MCF 10A (cell line): Measurements from ENCODE around the gene OAF. TPM values are rescaled to one million over a fixed set of nuclear protein-coding genes. Genes with fewer than 3 reads are reported as not detected.
"Not testable (repeated sequence)": the region's sequence is repeated elsewhere in the genome, so short reads cannot be mapped to it uniquely, and the experiment has no call there.

ENCODE experiments used
- BruUV-seq: library from RNA; stranded (reverse); fragments of 400-500 nt; replicated peaks from 2 replicates; lab custom pipeline; 2021; lab: Mats Ljungman, UMichigan
- CTCF ChIA-PET: fragments of 300-600 bp; sonication (Branson Sonifier 250); formaldehyde crosslinking; extraction: SDS; loops from one replicate; lab custom pipeline; 2021; ENCODE audit warnings: antibody characterized with exemption, inconsistent platforms; lab: Yijun Ruan, JAX
- POLR2A ChIA-PET: fragments of 300-600, 350-650 bp; sonication (Branson Sonifier 250); formaldehyde crosslinking; extraction: SDS; loops from one replicate; lab custom pipeline; 2020; ENCODE audit warnings: antibody characterized with exemption, inconsistent platforms; lab: Yijun Ruan, JAX
- DNase-seq: peaks from one replicate; pipeline ENCODE4 v3.0.0-alpha.2; 2018; ENCODE audit not compliant: unreplicated experiment
- H3K27ac Mint-ChIP-seq: one replicate; pipeline ENCODE4 v1.8.0; 2022; ENCODE audit warnings: mild to moderate bottlenecking, low read depth, mixed read lengths; ENCODE audit not compliant: unreplicated experiment
- H3K27me3 Mint-ChIP-seq: one replicate; pipeline ENCODE4 v1.8.0; 2022; ENCODE audit warnings: mixed read lengths; ENCODE audit not compliant: insufficient read depth, unreplicated experiment
- H3K36me3 Mint-ChIP-seq: one replicate; pipeline ENCODE4 v1.8.0; 2022; ENCODE audit warnings: mild to moderate bottlenecking, moderate library complexity, mixed read lengths; ENCODE audit not compliant: insufficient read depth, unreplicated experiment
- H3K4me1 Mint-ChIP-seq: one replicate; pipeline ENCODE4 v1.8.0; 2022; ENCODE audit warnings: mixed read lengths; ENCODE audit not compliant: insufficient read depth, unreplicated experiment
- H3K4me3 Mint-ChIP-seq: one replicate; pipeline ENCODE4 v1.8.0; 2022; ENCODE audit warnings: mild to moderate bottlenecking, moderate library complexity, mixed read lengths; ENCODE audit not compliant: unreplicated experiment
- H3K9me3 Mint-ChIP-seq: one replicate; pipeline ENCODE4 v1.8.0; 2022; ENCODE audit warnings: mixed read lengths; ENCODE audit not compliant: unreplicated experiment
- CTCF ChIP-seq: fragments of 200-600 bp; IDR thresholded peaks from one replicate; pipeline ENCODE4 v1.8.0; 2022; ENCODE audit warnings: antibody characterized with exemption, mild to moderate bottlenecking; ENCODE audit not compliant: unreplicated experiment
- intact Hi-C: fragments of 100-400 bp; cut with micrococcal nuclease; formaldehyde crosslinking; loops from 2 replicates; pipeline ENCODE4 v1.14.1; 2022
- total RNA-seq: library from RNA; stranded (reverse); gene quantifications from 2 replicates; pipeline ENCODE4 v1.2.3, GENCODE V29; 2022

OAF gene
- total RNA-seq, 1 experiment from 2014 or later, result 21.6 TPM

GRCh38 chr11:120248551-120249278 lies 37.9 kb downstream of the OAF start:
- TF ChIP-seq CTCF, result no peak
- no TSS peak for BruUV-seq
- ChIA-PET CTCF (interaction anchor here (0.6 to 9.9 kb wide), 7 partner anchors 12 to 888 kb away, joined by 3 to 136 read pairs (median 5); no protein-coding TSS in a partner anchor), POLR2A (interaction anchor here (0.6 to 2.1 kb wide), 7 partner anchors 9 to 89 kb away, joined by 3 to 6 read pairs (median 4); no protein-coding TSS in a partner anchor)
- no peaks in the 10 kb centered on the region for H3K4me1 Mint-ChIP-seq
- DNase-seq, result peak; percentile 53
- peaks cover 9% of the 10 kb centered on the region for H3K27me3 Mint-ChIP-seq
- no peaks in the 10 kb centered on the region for H3K36me3 Mint-ChIP-seq
- H3K4me3 Mint-ChIP-seq, result no peak overlapping the region
- intact Hi-C loops, result no loop called here
- no peaks in the 10 kb centered on the region for H3K9me3 Mint-ChIP-seq
- H3K27ac Mint-ChIP-seq, result no peak overlapping the region

GRCh38 chr11:120249279-120250262 lies 38.7 kb downstream of the OAF start:
- Mint-ChIP-seq H3K4me1 (no peaks in the 10 kb centered on the region), H3K4me3 (no peak overlapping the region), H3K27me3 (peaks cover 12% of the 10 kb centered on the region), H3K36me3 (no peaks in the 10 kb centered on the region), H3K27ac (no peak overlapping the region), H3K9me3 (no peaks in the 10 kb centered on the region)
- ChIA-PET POLR2A (interaction anchor here (0.6 to 2.1 kb wide), 3 partner anchors 9 to 48 kb away, joined by 3 to 6 read pairs (median 4); no protein-coding TSS in a partner anchor), CTCF (interaction anchor here (1.0 to 9.9 kb wide), 5 partner anchors 13 to 52 kb away, joined by 4 to 136 read pairs (median 6); no protein-coding TSS in a partner anchor)
- no peak for TF ChIP-seq CTCF
- intact Hi-C loops, result no loop called here
- DNase-seq, result no peak
- no TSS peak for BruUV-seq

- peaks cover 50% of the 10 kb centered on the region for H3K27me3 Mint-ChIP-seq
- DNase-seq, intact Hi-C loops, H3K36me3 Mint-ChIP-seq, POLR2A ChIA-PET, BruUV-seq, H3K9me3 Mint-ChIP-seq, H3K4me3 Mint-ChIP-seq, H3K4me1 Mint-ChIP-seq, H3K27ac Mint-ChIP-seq: not testable (repeated sequence)
- CTCF ChIA-PET, result interaction anchor here (0.6 to 1.4 kb wide), 3 partner anchors 22 to 1967 kb away, joined by 3 read pairs; no protein-coding TSS in a partner anchor
Observed at GRCh38 chr11:120253377-120253776, 42.5 kb downstream of the OAF start.

- H3K4me3 Mint-ChIP-seq, result no peak overlapping the region
- no peaks in the 10 kb centered on the region for H3K36me3 Mint-ChIP-seq
- no peaks in the 10 kb centered on the region for H3K9me3 Mint-ChIP-seq
- H3K4me1 Mint-ChIP-seq, result no peaks in the 10 kb centered on the region
- no peak overlapping the region for H3K27ac Mint-ChIP-seq
- intact Hi-C loops, result no loop called here
- no TSS peak for BruUV-seq
- ChIA-PET POLR2A (interaction anchor here (1.3 kb wide), 1 partner anchor 9 kb away, joined by 3 read pairs; no protein-coding TSS in a partner anchor), CTCF (no interaction called here)
- no peak for TF ChIP-seq CTCF
- H3K27me3 Mint-ChIP-seq, result peaks cover 63% of the 10 kb centered on the region
- no peak for DNase-seq
Observed at GRCh38 chr11:120254788-120255518, 44.1 kb downstream of the OAF start.
